ENCODE results near the gene STARD13. TPM values are rescaled to one million over a fixed set of nuclear protein-coding genes. Genes with fewer than 3 reads are reported as not detected.

STARD13 gene
- total RNA-seq, 6 experiments from 2014 or later, result 27.9 to 38.3 (median 34.5) TPM

GRCh38 chr13:33116321-33117010 is 169.1 kb downstream of the STARD13 start:
- Mint-ChIP-seq H3K9me3 (no peaks in the 10 kb centered on the region), H3K4me3 (no peak overlapping the region), H3K27me3 (ENCODE audit: insufficient read depth) (no peaks in the 10 kb centered on the region; the same call in 1 of the 2 replicates), H3K27ac (no peak overlapping the region), H3K36me3 (ENCODE audit: low read depth) (peaks cover 63% of the 10 kb centered on the region), H3K4me1 (ENCODE audit: low read depth) (peaks cover 69% of the 10 kb centered on the region)
- TF ChIP-seq CTCF (IDR thresholded peaks at IDR 0.05), result no peak
- no peak for DNase-seq

- H3K4me1 Mint-ChIP-seq (ENCODE audit: low read depth), result peaks cover 73% of the 10 kb centered on the region
- H3K4me3 Mint-ChIP-seq, result no peak overlapping the region
- peak overlapping the region; percentile 57; the same call in 1 of the 2 replicates for H3K27ac Mint-ChIP-seq
- peaks cover 72% of the 10 kb centered on the region for H3K36me3 Mint-ChIP-seq (ENCODE audit: low read depth)
- DNase-seq, result no peak
- no peak for TF ChIP-seq CTCF (IDR thresholded peaks at IDR 0.05)
- no peaks in the 10 kb centered on the region for H3K9me3 Mint-ChIP-seq
- H3K27me3 Mint-ChIP-seq (ENCODE audit: insufficient read depth), result no peaks in the 10 kb centered on the region; the same call in 1 of the 2 replicates
Observed at GRCh38 chr13:33115274-33115673, 170.3 kb downstream of the STARD13 start.

GRCh38 chr13:33114146-33114545 is 171.4 kb downstream of the STARD13 start:
- TF ChIP-seq CTCF (IDR thresholded peaks at IDR 0.05), result no peak
- DNase-seq, result no peak
- Mint-ChIP-seq H3K27ac (no peak overlapping the region), H3K36me3 (ENCODE audit: low read depth) (peaks cover 81% of the 10 kb centered on the region), H3K4me3 (no peak overlapping the region), H3K4me1 (ENCODE audit: low read depth) (peaks cover 73% of the 10 kb centered on the region), H3K27me3 (ENCODE audit: insufficient read depth) (no peaks in the 10 kb centered on the region; the same call in 1 of the 2 replicates), H3K9me3 (no peaks in the 10 kb centered on the region)

- peaks cover 74% of the 10 kb centered on the region for H3K4me1 Mint-ChIP-seq (ENCODE audit: low read depth)
- H3K4me3 Mint-ChIP-seq, result peak overlapping the region; percentile 10; the same call in 1 of the 2 replicates
- H3K36me3 Mint-ChIP-seq (ENCODE audit: low read depth), result peaks cover 78% of the 10 kb centered on the region
- H3K27me3 Mint-ChIP-seq (ENCODE audit: insufficient read depth), result peaks cover 9% of the 10 kb centered on the region
- no peaks in the 10 kb centered on the region for H3K9me3 Mint-ChIP-seq
- no peak for TF ChIP-seq CTCF (IDR thresholded peaks at IDR 0.05)
- H3K27ac Mint-ChIP-seq, result peak overlapping the region; percentile 60
- no peak for DNase-seq
Observed at GRCh38 chr13:33112766-33113165, 172.8 kb downstream of the STARD13 start.

GRCh38 chr13:33111414-33112110 is 174.0 kb downstream of the STARD13 start:
- Mint-ChIP-seq H3K4me1 (ENCODE audit: low read depth) (peaks cover 86% of the 10 kb centered on the region), H3K27ac (peak overlapping the region; percentile 67), H3K36me3 (ENCODE audit: low read depth) (peaks cover 86% of the 10 kb centered on the region), H3K27me3 (ENCODE audit: insufficient read depth) (peaks cover 12% of the 10 kb centered on the region), H3K9me3 (no peaks in the 10 kb centered on the region), H3K4me3 (peak overlapping the region; percentile 28; the same call in 1 of the 2 replicates)
- TF ChIP-seq CTCF (IDR thresholded peaks at IDR 0.05), result no peak
- no peak for DNase-seq
